ENCODE results near the gene AMBP. TPM values are rescaled to one million over a fixed set of nuclear protein-coding genes. Genes with fewer than 3 reads are reported as not detected.

The AMBP gene
- total RNA-seq, 1 experiment from 2014 or later, result not detected

DNA sequence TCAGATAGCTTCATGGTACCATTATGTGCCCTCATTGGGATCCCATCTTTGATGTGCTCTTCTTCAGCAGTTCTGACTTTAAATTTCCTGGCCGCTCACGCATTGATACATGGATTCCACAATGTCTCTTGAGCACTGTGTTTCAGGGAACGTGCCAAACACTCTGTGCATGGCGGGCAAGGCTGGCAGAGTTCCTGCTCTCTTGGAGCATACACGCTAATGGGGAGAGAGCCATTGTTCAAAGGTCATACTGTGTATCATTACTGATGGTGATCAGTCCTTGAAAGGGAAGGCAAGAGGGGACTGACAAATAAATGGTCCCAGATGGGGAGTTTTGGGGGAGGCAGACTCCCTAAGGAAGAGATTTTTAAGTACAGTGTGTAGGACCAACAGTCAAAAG is 52.3 kb downstream of the AMBP start:
- DNase-seq (ENCODE audit: low spot score), result no peak
- peaks cover 33% of the 10 kb centered on the region for H3K36me3 ChIP-seq (ENCODE audit: insufficient read depth, low read length, poor library complexity, severe bottlenecking)

GRCh38 chr9:114025196-114025753 is 52.8 kb downstream of the AMBP start:
- Histone ChIP-seq H3K36me3 (ENCODE audit: insufficient read depth, low read length, poor library complexity, severe bottlenecking) (peaks cover 33% of the 10 kb centered on the region), H3K4me1 (ENCODE audit: insufficient read depth, low read length, poor library complexity, severe bottlenecking) (no peaks in the 10 kb centered on the region), H3K27ac (ENCODE audit: low read depth, low read length, poor library complexity, severe bottlenecking) (no peak overlapping the region), H3K4me3 (ENCODE audit: low read depth, low read length, poor library complexity, severe bottlenecking) (no peak overlapping the region), H3K9me3 (ENCODE audit: low read depth, low read length, poor library complexity, severe bottlenecking) (peaks cover 14% of the 10 kb centered on the region), H3K27me3 (replicated peaks; ENCODE audit: insufficient read depth, low read depth, low read length, poor library complexity) (no peaks in the 10 kb centered on the region)
- ChIA-PET CTCF (no interaction called here), POLR2A (ENCODE audit: low non-redundant PET) (no interaction called here)
- no peak for DNase-seq (ENCODE audit: low spot score)
- TF ChIP-seq CTCF (conservative IDR thresholded peaks at IDR 0.05; ENCODE audit: low read depth, low read length) (no peak), EZH2 (IDR thresholded peaks at IDR 0.05; ENCODE audit: borderline replicate concordance, low read depth, low read length, poor library complexity, severe bottlenecking) (no peak)
- intact Hi-C loops (cut with micrococcal nuclease; ENCODE audit: unreplicated experiment), result no loop called here
- no TSS peak for BruUV-seq (replicated peaks)

More for the DNA sequence above, 52.3 kb downstream of the AMBP start:
- H3K4me3 ChIP-seq (ENCODE audit: low read depth, low read length, poor library complexity, severe bottlenecking), result no peak overlapping the region
- TF ChIP-seq CTCF (conservative IDR thresholded peaks at IDR 0.05; ENCODE audit: low read depth, low read length), result no peak
- no peak for TF ChIP-seq EZH2 (IDR thresholded peaks at IDR 0.05; ENCODE audit: borderline replicate concordance, low read depth, low read length, poor library complexity, severe bottlenecking)
- ChIA-PET POLR2A (ENCODE audit: low non-redundant PET) (no interaction called here), CTCF (no interaction called here)
- no peaks in the 10 kb centered on the region for H3K4me1 ChIP-seq (ENCODE audit: insufficient read depth, low read length, poor library complexity, severe bottlenecking)
- no peak overlapping the region for H3K27ac ChIP-seq (ENCODE audit: low read depth, low read length, poor library complexity, severe bottlenecking)
- intact Hi-C loops (cut with micrococcal nuclease; ENCODE audit: unreplicated experiment), result no loop called here
- no TSS peak for BruUV-seq (replicated peaks)
- no peaks in the 10 kb centered on the region for H3K27me3 ChIP-seq (replicated peaks; ENCODE audit: insufficient read depth, low read depth, low read length, poor library complexity)
- peaks cover 14% of the 10 kb centered on the region for H3K9me3 ChIP-seq (ENCODE audit: low read depth, low read length, poor library complexity, severe bottlenecking)

DNA sequence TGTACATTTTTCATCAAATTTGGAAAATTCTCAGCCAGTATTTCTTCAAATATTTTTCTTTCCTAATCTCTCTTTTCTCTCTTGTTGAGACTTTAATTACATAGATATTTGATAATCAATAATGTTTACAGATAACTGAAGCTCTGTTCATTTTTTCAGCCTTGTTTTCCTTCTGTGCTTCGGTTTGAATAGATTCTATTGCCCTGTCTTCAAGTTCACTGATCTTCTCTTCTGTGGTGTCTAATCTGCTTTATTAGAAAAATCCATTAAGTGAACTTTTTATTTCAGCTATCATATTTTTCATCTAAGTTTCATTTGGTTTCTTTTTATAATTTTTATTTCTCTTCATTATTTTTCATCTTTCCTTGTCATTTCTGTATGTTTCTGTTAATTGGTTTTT is 54.1 kb downstream of the AMBP start:
- H3K36me3 ChIP-seq (ENCODE audit: insufficient read depth, low read length, poor library complexity, severe bottlenecking), result peaks cover 28% of the 10 kb centered on the region
- CTCF ChIA-PET, result no interaction called here
- H3K27ac ChIP-seq (ENCODE audit: low read depth, low read length, poor library complexity, severe bottlenecking), result no peak overlapping the region
- intact Hi-C loops (cut with micrococcal nuclease; ENCODE audit: unreplicated experiment), result no loop called here
- H3K4me1 ChIP-seq (ENCODE audit: insufficient read depth, low read length, poor library complexity, severe bottlenecking), result no peaks in the 10 kb centered on the region
- H3K4me3 ChIP-seq (ENCODE audit: low read depth, low read length, poor library complexity, severe bottlenecking), result no peak overlapping the region
- no TSS peak for BruUV-seq (replicated peaks)
- POLR2A ChIA-PET (ENCODE audit: low non-redundant PET), result no interaction called here
- H3K27me3 ChIP-seq (replicated peaks; ENCODE audit: insufficient read depth, low read depth, low read length, poor library complexity), result no peaks in the 10 kb centered on the region
- TF ChIP-seq CTCF (conservative IDR thresholded peaks at IDR 0.05; ENCODE audit: low read depth, low read length), result no peak
- TF ChIP-seq EZH2 (IDR thresholded peaks at IDR 0.05; ENCODE audit: borderline replicate concordance, low read depth, low read length, poor library complexity, severe bottlenecking), result no peak
- H3K9me3 ChIP-seq (ENCODE audit: low read depth, low read length, poor library complexity, severe bottlenecking), result peaks cover 14% of the 10 kb centered on the region
- DNase-seq (ENCODE audit: low spot score), result no peak

All from A673 (cell line).